ENCODE measurements around the gene ABHD16B. TPM values are rescaled to one million over a fixed set of nuclear protein-coding genes. Genes with fewer than 3 reads are reported as not detected.

The ABHD16B gene
- total RNA-seq, 1 donor from 2014 or later, result not detected

DNA sequence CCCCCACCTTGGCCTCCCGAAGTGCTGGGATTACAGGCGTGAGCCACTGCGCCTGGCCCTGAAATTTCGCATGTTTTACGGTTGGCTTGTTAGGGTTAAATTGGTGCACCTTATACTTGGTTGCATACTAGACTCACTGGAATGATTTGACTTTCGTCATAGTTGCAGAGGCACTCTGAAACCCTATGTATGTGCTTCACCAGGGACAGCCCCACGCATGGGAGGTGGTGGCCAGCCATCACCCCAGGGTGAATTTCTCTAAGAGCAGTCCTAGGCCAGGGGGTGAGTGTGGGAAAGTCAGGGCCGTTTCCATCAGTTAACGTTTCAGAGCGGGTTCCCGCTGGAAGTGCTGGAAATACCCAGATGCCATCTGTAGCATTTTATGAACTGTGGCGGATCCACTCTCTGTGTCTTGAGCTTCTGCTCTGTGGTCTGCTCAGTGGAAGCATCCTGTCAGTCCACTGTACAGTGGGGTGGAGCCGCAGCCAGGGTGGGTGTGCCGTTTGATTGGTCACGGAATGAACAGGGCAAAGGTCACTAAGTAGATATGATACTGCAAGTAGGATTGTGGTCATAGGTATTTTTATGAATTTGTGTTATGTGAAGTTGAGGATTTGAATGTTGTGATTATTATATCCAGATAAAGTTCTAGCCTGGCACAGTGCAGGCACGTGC is 46.8 kb downstream of the ABHD16B start:
- TF ChIP-seq, protein P1, sequence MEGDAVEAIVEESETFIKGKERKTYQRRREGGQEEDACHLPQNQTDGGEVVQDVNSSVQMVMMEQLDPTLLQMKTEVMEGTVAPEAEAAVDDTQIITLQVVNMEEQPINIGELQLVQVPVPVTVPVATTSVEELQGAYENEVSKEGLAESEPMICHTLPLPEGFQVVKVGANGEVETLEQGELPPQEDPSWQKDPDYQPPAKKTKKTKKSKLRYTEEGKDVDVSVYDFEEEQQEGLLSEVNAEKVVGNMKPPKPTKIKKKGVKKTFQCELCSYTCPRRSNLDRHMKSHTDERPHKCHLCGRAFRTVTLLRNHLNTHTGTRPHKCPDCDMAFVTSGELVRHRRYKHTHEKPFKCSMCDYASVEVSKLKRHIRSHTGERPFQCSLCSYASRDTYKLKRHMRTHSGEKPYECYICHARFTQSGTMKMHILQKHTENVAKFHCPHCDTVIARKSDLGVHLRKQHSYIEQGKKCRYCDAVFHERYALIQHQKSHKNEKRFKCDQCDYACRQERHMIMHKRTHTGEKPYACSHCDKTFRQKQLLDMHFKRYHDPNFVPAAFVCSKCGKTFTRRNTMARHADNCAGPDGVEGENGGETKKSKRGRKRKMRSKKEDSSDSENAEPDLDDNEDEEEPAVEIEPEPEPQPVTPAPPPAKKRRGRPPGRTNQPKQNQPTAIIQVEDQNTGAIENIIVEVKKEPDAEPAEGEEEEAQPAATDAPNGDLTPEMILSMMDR (IDR thresholded peaks at IDR 0.05; ENCODE audit: insufficient read depth, low read length, poor library complexity, severe bottlenecking), result no peak
- Histone ChIP-seq H3K27me3 (ENCODE audit: control insufficient read depth, insufficient read depth, low read length) (no peaks in the 10 kb centered on the region), H3K36me3 (ENCODE audit: control insufficient read depth, insufficient read depth, low read length) (no peaks in the 10 kb centered on the region), H3K4me3 (ENCODE audit: low read depth, low read length) (no peak overlapping the region)
- no peak for DNase-seq (ENCODE audit: low read depth)

DNA sequence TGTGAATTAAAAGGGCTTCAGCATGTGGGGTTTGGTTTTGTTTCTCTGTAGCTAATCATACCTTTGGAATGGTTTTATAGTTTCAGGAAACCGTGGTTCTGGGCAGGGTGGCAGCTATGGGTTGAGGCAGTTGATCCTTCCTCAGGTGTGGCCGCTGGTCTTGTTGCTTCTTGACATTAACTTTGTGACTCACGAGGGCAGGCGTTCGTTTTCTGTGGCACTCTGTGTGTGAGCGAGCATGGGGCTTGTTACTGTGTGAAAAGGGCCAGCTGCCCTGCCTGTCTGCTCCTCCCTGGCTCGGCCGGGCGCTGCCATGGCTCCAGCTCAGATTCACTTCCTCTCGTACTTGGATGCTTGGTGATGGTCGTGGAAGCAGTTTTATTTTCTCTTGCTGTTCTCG is 49.9 kb downstream of the ABHD16B start:
- Histone ChIP-seq H3K4me3 (ENCODE audit: low read depth, low read length) (no peak overlapping the region), H3K36me3 (ENCODE audit: control insufficient read depth, insufficient read depth, low read length) (no peaks in the 10 kb centered on the region), H3K27me3 (ENCODE audit: control insufficient read depth, insufficient read depth, low read length) (no peaks in the 10 kb centered on the region)
- TF ChIP-seq, protein P1 (IDR thresholded peaks at IDR 0.05; ENCODE audit: insufficient read depth, low read length, poor library complexity, severe bottlenecking), result no peak
- DNase-seq (ENCODE audit: low read depth), result no peak

Other genes with a start within 250 kb of the ABHD16B start
- 14.4 and 17.7 TPM in 2 replicates for gene GMEB2, start 234.4 kb upstream of the ABHD16B start, total RNA-seq
- 40.8 and 41.1 TPM in 2 replicates for gene STMN3, start 208.1 kb upstream of the ABHD16B start, total RNA-seq
- gene RTEL1, start 203.2 kb upstream of the ABHD16B start, total RNA-seq, result 18.6 and 30.7 TPM in 2 replicates
- 97.0 and 119 TPM in 2 replicates for gene TNFRSF6B, start 164.8 kb upstream of the ABHD16B start, total RNA-seq
- gene ARFRP1, start 153.5 kb upstream of the ABHD16B start, total RNA-seq, result 47.7 and 56.9 TPM in 2 replicates
- 39.8 and 42.6 TPM in 2 replicates for gene ZGPAT, start 153.5 kb upstream of the ABHD16B start, total RNA-seq
- 9.4 and 14.0 TPM in 2 replicates for gene LIME1, start 124.8 kb upstream of the ABHD16B start, total RNA-seq
- gene SLC2A4RG, start 121.7 kb upstream of the ABHD16B start, total RNA-seq, result 50.2 and 91.1 TPM in 2 replicates
- gene ZBTB46, start 30.2 kb upstream of the ABHD16B start, total RNA-seq, result 7.2 and 7.8 TPM in 2 replicates
- gene TPD52L2, start 3.8 kb downstream of the ABHD16B start, total RNA-seq, result 166 and 177 TPM in 2 replicates
- 53.9 and 57.2 TPM in 2 replicates for gene DNAJC5, start 33.6 kb downstream of the ABHD16B start, total RNA-seq
- gene UCKL1, start 94.9 kb downstream of the ABHD16B start, total RNA-seq, result 19.6 and 25.6 TPM in 2 replicates
- 10.8 TPM in 2 replicates for gene ZNF512B, start 108.4 kb downstream of the ABHD16B start, total RNA-seq
- 8.0 and 9.6 TPM in 2 replicates for gene SAMD10, start 118.1 kb downstream of the ABHD16B start, total RNA-seq
- 75.4 and 78.5 TPM in 2 replicates for gene PRPF6, start 119.6 kb downstream of the ABHD16B start, total RNA-seq
- 0.21 and 0.27 TPM in 2 replicates for gene C20orf204, start 174.7 kb downstream of the ABHD16B start, total RNA-seq
- 0.04 and 0.07 TPM in 2 replicates for gene SOX18, start 188.1 kb downstream of the ABHD16B start, total RNA-seq
- 23.9 and 24.4 TPM in 2 replicates for gene TCEA2, start 201.7 kb downstream of the ABHD16B start, total RNA-seq
- gene RGS19, start 218.0 kb downstream of the ABHD16B start, total RNA-seq, result 13.1 and 14.1 TPM in 2 replicates
- 0.21 and 0.68 TPM in 2 replicates for gene OPRL1, start 218.6 kb downstream of the ABHD16B start, total RNA-seq
- gene LKAAEAR1, start 222.9 kb downstream of the ABHD16B start, total RNA-seq, result not detected in 2 replicates
- gene NPBWR2, start 246.1 kb downstream of the ABHD16B start, total RNA-seq, result not detected in 2 replicates